NCI-H1105 (cell line): Measurements from ENCODE around the gene PCGF3.

ENCODE experiments used
- DNase-seq: peaks from one replicate; lab custom pipeline; 2025; lab: John Stamatoyannopoulos, UW

PCGF3 gene, protein sequence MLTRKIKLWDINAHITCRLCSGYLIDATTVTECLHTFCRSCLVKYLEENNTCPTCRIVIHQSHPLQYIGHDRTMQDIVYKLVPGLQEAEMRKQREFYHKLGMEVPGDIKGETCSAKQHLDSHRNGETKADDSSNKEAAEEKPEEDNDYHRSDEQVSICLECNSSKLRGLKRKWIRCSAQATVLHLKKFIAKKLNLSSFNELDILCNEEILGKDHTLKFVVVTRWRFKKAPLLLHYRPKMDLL

DNA sequence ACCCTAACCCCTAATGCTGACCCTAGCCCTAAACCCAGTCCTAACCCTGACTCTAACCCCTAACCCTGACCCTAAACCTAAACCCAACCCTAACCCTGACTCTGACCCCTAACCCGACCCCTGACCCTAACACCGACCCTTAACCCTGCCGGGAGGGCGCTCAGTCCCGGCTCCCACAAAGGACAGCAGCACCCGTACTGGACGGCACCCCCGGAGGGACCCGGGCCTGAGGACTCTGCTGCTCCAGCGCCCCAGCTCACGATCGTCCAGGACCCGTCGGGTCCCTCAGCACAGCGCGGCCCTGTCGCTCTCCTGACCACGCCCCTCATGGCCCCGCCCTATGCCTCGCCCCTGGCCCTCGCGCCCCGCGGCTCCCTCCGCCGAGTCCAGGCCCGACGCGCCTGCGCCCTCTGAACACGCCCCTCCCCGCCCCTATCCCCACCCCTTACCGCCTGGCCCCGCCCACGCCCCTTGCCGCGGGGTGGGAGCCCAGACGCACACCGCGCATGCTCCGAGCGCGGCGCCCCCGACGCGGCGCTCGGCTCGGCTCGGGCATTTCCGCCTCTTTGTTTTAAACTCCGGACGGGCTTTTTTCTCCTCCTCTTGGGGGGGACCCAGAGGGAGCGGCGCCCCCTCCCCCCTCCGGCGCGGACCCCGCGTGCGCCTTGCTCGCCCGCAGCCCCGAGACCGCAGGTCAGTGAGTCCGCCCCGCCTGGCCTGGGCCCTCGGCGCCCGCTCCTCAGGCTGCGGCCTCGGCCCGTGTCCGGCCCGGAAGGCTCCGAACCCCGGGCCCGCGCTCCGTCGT lies at the start of gene PCGF3:
PCGF3 (plus strand) TSS at position 555 of the 805 bp plus-strand sequence. CDS start 27,849 bp downstream, outside the sequence.
- peak; percentile 81 for DNase-seq

GRCh38 chr4:656436-657337 lies 48.9 kb upstream of the PCGF3 start:
- no peak for DNase-seq

DNA sequence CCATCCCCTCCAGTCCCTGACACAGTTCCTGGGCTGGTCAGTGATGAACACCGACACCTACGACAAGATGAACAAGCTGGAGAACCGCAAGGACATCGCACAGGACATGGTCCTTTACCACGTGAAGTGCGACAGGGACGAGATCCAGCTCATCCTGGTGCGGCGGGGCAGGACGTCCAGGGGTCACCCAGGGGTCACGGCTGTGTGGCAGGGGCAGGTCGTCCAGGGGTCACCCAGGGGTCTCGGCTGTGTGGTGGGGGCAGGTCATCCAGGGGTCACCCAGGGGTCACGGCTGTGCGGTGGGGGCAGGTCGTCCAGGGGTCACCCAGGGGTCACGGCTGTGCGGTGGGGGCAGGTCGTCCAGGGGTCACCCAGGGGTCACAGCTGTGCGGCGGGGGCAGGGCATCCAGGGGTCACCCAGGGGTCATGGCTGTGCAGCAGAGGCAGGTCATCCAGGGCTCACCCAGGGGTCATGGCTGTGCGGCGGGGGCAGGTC lies 48.2 kb upstream of the PCGF3 start:
- DNase-seq: no peak

DNA sequence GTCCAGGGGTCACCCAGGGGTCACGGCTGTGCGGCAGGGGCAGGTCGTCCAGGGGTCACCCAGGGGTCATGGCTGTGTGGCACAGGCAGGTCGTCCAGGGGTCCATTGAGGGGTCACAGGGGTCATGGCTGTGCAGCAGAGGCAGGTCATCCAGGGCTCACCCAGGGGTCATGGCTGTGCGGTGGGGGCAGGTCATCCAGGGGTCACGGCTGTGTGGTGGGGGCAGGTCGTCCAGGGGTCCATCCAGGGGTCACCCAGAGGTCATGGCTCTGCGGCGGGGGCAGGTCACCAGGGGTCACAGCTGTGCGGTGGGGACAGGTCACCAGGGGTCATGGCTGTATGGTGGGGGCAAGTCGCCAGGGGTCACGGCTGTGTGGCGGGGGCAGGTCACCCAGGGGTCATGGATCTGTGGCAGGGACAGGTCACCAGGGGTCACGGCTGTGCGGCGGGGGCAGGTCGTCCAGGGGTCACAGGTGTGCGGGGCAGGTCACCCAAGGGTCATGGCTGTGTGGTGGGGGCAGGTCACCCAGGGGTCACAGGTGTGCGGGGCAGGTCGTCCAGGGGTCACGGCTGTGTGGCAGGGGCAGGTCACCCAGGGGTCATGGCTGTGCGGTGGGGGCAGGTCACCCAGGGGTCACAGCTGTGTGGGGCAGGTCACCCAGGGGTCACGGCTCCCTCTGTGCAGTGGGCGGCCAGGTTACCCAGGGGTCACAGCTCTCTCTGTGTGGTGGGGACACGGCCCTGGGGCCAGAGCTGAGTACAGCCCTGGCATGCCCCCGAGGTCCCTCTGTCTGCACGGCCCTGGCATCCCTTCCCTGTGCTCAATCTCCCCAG lies 47.6 kb upstream of the PCGF3 start:
- no peak for DNase-seq

- no peak for DNase-seq
Observed at GRCh38 chr4:658681-659667, 46.7 kb upstream of the PCGF3 start.

DNA sequence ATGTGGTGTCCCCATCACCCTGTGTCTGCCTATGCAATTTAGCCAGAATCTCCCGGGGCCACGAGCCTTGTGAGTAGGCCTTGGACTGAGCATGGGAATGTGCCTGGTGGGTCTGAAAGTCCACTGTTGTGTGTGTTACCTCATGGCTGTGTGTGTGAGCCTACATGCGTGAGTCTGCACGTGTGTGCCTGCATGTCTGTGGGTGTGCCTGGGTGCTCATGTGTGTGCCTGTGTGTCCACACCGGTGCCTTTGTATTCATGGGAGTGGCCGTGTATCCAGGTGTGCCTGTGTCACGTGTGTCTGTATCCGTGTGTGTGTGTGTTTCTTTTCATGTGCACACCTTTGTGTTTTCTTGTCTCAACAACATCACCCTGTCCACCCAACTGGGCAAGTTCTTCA lies 45.8 kb upstream of the PCGF3 start:
- no peak for DNase-seq

- DNase-seq: no peak
Observed at GRCh38 chr4:660401-660800, 45.2 kb upstream of the PCGF3 start.

GRCh38 chr4:661231-661630 lies 44.4 kb upstream of the PCGF3 start:
- no peak for DNase-seq

DNA sequence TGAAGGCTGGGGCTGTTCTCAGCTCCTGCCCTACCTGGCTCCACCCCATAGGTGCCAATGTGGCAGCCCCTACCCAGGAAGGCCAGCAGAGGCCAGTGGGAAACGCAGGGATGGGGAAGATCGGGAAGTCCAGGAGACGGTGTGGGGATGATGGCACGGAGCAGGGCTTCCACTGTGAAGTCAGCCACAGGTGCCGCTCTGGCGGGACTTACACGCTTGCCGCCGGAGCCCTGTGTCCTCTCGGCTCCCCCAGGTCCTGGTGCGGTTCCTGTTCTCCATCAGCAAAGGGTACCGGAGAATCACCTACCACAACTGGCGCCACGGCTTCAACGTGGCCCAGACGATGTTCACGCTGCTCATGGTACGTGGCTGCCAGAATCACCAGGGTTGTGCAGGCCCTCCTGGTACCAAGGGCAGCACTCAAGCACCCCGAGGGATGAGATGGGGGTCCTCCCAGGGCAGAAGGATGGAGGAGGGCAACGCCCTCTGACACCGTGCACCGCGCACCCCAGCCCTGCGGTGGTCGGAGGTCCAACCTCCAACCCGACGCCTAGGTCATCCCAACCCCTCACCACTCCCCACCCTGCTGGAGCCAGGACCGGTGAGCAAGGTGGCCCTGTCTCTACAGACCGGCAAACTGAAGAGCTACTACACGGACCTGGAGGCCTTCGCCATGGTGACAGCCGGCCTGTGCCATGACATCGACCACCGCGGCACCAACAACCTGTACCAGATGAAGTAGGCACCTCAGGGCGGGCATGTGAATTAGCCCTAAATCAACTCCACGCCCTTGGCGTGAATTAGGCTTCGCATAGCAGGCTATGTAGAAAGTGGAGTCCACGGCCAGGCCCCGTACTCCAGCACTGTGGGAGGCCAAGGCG lies 43.5 kb upstream of the PCGF3 start:
- no peak for DNase-seq

DNA sequence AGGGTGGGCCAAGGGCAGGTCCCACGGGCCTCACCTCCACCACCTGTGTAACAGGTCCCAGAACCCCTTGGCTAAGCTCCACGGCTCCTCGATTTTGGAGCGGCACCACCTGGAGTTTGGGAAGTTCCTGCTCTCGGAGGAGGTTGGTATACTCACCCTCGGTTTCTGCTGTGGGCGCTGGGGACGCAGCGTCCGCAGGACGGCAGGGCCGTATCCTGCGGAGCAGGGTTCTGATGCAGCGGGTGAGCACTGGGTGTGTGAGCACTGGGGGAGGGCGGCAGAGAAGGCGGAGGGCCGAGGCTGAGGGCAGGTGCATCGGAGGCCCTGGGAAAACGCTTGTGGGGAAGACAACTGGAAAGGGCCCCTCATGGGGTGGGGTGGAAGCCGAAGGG lies 42.6 kb upstream of the PCGF3 start:
- DNase-seq: no peak

DNA sequence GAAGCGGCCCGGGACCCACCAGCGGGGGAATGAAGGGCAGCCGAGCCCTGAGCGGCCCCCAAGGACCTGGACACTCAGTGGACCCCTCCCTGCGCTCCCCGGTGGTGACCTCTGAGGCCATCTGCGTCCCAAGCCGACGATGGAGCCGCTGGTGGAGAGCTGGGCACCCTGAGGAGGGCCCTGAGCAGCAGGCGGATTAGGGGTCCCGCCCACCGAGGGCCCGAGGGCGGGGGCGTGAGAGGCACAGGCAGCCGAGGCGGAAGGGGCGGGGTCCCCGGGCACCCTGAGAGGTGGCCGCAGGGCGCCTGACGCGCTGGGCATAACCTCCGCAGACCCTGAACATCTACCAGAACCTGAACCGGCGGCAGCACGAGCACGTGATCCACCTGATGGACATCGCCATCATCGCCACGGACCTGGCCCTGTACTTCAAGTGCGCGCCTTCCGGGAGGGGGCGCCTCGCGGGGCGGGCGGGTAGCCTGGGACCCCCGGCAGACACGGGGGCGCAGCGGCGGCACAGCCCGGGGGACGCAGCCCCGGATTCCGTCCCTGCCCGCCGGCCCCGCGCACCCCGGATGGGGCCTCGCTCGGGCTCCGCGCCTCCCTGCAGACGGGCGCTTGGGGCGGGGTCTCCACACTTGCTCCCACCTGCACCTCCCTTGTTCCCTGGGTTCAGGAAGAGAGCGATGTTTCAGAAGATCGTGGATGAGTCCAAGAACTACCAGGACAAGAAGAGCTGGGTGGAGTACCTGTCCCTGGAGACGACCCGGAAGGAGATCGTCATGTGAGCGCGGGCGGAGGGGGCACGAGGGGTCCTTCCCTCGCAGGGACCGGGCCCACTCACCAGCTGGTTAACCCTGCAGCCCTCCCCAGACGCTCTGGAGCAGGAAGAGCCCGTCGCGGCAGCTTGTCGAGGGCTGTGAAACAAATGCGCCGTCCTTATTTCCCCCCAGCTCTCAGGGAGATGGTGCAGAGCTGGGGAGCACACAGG lies 41.9 kb upstream of the PCGF3 start:
- peak; percentile 11 for DNase-seq

DNA sequence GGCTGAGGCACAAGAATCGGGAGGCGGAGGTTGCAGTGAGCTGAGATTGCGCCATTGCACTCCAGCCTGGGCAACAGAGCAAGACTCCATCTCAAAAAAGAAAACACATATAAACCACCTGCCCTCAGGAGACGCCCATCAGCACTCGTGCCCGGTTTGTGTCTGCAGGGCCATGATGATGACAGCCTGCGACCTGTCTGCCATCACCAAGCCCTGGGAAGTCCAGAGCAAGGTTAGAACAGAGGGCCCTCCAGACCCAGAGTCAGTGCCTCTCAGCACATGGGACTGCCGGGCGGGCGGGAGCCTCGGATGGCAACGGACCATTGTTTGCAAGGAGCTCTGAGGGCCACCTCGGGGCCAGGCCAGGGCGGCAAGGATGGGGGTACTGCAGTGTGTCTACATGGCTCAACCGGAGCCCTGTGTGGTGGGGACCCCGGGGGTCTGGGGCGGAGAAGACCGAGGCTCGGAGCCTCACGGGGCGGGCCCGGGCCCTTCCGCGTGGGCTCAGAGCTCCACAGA lies 40.9 kb upstream of the PCGF3 start:
- DNase-seq: no peak

DNA sequence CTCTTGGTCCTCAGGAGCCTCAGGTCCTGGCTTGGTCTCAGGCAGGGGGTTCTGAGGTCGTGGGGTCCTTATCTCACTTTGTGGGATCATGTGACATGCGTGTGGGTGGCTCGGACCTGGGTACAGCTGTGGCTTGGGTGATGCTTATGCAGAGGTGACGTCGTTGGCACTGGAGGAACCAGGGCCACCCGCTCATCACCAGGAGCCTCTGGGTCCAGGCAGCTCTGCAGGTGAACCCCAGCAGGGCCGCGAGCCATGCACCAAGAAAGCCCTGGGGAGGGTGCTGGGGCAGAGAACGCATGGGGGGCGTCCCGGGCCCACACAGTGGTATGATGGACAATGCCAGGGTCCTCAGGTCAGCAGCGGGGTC lies 40.3 kb upstream of the PCGF3 start:
- DNase-seq: no peak

GRCh38 chr4:665751-666435 lies 39.7 kb upstream of the PCGF3 start:
- DNase-seq: no peak

- no peak for DNase-seq
Observed at GRCh38 chr4:666436-666810, 39.2 kb upstream of the PCGF3 start.

DNA sequence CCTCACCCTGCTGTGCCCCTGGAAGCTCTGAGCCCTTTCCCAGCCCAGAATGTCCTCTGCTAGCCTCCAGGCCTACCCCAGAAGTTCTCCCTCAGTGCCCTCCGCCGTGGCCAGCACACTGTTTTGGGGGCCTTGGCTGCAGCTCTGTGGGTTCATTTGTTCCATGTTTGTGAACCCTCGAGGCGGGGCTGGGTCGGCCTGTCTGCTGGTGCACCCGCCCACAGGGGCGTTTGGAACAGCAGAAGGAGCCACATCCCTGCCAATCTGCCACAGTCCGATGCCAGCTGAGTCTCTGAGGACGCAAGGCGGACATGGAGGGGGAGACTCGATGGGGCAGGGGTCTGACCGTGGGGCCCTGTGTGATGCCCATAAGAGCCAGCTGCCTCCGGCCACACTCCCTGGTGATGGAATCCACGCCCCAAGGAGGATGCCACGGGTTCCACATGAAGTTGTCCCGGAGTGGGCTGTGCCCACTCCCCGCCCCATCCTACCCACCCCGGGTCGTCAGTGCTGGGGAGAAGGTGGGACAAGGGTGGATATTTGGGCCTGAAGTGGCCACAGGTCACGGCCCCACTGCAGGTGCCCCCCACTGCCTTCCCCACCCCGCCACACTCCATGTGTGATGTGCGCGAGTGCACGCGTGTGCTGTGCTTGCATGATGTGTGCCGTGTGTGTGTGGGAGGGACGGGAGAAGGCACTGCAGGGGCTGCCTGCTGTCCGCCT lies 38.6 kb upstream of the PCGF3 start:
- no peak for DNase-seq

DNA sequence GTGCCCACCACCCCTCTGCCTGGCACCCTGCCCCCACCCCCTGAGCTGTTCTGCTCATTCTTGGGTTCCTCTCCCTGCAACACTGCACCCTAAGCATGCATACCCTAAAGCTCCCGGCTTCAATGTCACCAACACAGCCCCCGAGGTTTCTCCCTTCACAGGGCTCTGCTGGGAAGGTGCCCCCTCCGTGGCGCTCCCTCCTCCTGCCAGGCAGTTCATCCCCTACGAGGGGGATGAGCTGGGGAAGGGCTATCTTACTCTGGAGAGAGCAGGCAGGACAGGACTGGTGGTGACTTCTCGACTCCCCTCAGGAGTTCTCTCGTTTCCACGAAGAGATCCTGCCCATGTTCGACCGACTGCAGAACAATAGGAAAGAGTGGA lies 38.1 kb upstream of the PCGF3 start:
- no peak for DNase-seq
